H9 (cell line): ENCODE results near the gene MXRA5. TPM values are rescaled to one million over a fixed set of nuclear protein-coding genes. Genes with fewer than 3 reads are reported as not detected.

ENCODE experiments used
- DNase-seq: peaks from one replicate; pipeline ENCODE4 v3.0.0-alpha.2; 2017
- H2AFZ ChIP-seq: one replicate; pipeline ENCODE4 v1.6.1; 2013; ENCODE audit warnings: mild to moderate bottlenecking, low read length, control low read depth, moderate library complexity
- H2AK5ac ChIP-seq: 2 replicates; pipeline ENCODE4 v1.6.1; 2013; ENCODE audit warnings: low read length, control low read depth, mixed read lengths; ENCODE audit not compliant: insufficient read length
- H2BK120ac ChIP-seq: one replicate; pipeline ENCODE4 v1.6.1; 2013; ENCODE audit warnings: low read depth, mild to moderate bottlenecking, low read length, control low read depth, inconsistent platforms; ENCODE audit not compliant: poor library complexity, severe bottlenecking
- H2BK12ac ChIP-seq: 2 replicates; pipeline ENCODE4 v1.6.1; 2013; ENCODE audit warnings: low read length, control low read depth, mixed read lengths, low read depth; ENCODE audit not compliant: insufficient read length
- H2BK15ac ChIP-seq: 2 replicates; pipeline ENCODE4 v1.6.1; 2013; ENCODE audit warnings: low read depth, low read length, control low read depth
- H2BK20ac ChIP-seq: one replicate; pipeline ENCODE4 v1.6.1; 2013; ENCODE audit warnings: low read depth, mild to moderate bottlenecking, low read length, control low read depth, inconsistent platforms; ENCODE audit not compliant: poor library complexity, severe bottlenecking
- H2BK5ac ChIP-seq: 2 replicates; pipeline ENCODE4 v1.6.1; 2013; ENCODE audit warnings: low read length, control low read depth, mixed read lengths; ENCODE audit not compliant: insufficient read length
- H3K14ac ChIP-seq: 2 replicates; pipeline ENCODE4 v1.6.1; 2013; ENCODE audit warnings: low read length, control low read depth; ENCODE audit not compliant: insufficient read depth
- H3K18ac ChIP-seq: 2 replicates; pipeline ENCODE4 v1.6.1; 2013; ENCODE audit warnings: low read depth, mild to moderate bottlenecking, mixed read lengths, low read length, control low read depth; ENCODE audit not compliant: insufficient read length
- H3K23ac ChIP-seq: 2 replicates; pipeline ENCODE4 v1.6.1; 2013; ENCODE audit warnings: low read length, control low read depth, mixed read lengths, low read depth; ENCODE audit not compliant: insufficient read length
- H3K23me2 ChIP-seq: 2 replicates; pipeline ENCODE4 v1.6.1; 2013; ENCODE audit warnings: low read depth, mild to moderate bottlenecking, mixed read lengths, low read length, control low read depth; ENCODE audit not compliant: insufficient read length, poor library complexity, severe bottlenecking
- H3K27ac ChIP-seq: 2 replicates; pipeline ENCODE4 v1.5.1; 2013; ENCODE audit warnings: low read length, control low read depth, mixed read lengths, low read depth; ENCODE audit not compliant: insufficient read length
- H3K27me3 ChIP-seq: 2 replicates; pipeline ENCODE4 v1.6.1; 2013; ENCODE audit warnings: low read length, control low read depth, inconsistent platforms; ENCODE audit not compliant: insufficient read depth
- H3K4ac ChIP-seq: 2 replicates; pipeline ENCODE4 v1.6.1; 2013; ENCODE audit warnings: low read depth, mild to moderate bottlenecking, control low read depth, inconsistent platforms, low read length, moderate library complexity
- H3K4me1 ChIP-seq: 2 replicates; pipeline ENCODE4 v1.6.1; 2013; ENCODE audit warnings: low read length, control low read depth, inconsistent platforms; ENCODE audit not compliant: insufficient read depth
- H3K4me2 ChIP-seq: 2 replicates; pipeline ENCODE4 v1.6.1; 2013; ENCODE audit warnings: low read length, control low read depth, mixed read lengths; ENCODE audit not compliant: insufficient read length, insufficient read depth
- H3K56ac ChIP-seq: 2 replicates; pipeline ENCODE4 v1.6.1; 2013; ENCODE audit warnings: low read depth, mild to moderate bottlenecking, mixed read lengths, low read length, control low read depth; ENCODE audit not compliant: insufficient read length
- H3K79me1 ChIP-seq: 2 replicates; pipeline ENCODE4 v1.6.1; 2013; ENCODE audit warnings: low read depth, mild to moderate bottlenecking, moderate library complexity, low read length, control low read depth, inconsistent platforms; ENCODE audit not compliant: insufficient read depth, poor library complexity, severe bottlenecking
- H3K79me2 ChIP-seq: 2 replicates; pipeline ENCODE4 v1.6.1; 2013; ENCODE audit warnings: low read length, control low read depth, inconsistent platforms; ENCODE audit not compliant: insufficient read depth
- H3K9ac ChIP-seq: 2 replicates; pipeline ENCODE4 v1.6.1; 2013; ENCODE audit warnings: low read length, control low read depth, mixed read lengths; ENCODE audit not compliant: insufficient read length; ENCODE audit errors: extremely low read depth
- H3K9me3 ChIP-seq: one replicate; pipeline ENCODE4 v1.6.1; 2013; ENCODE audit warnings: low read depth, low read length, inconsistent platforms; ENCODE audit not compliant: control insufficient read depth
- H3T11ph ChIP-seq: one replicate; pipeline ENCODE4 v1.6.1; 2013; ENCODE audit warnings: mild to moderate bottlenecking, low read length, control low read depth, inconsistent platforms
- H4K20me1 ChIP-seq: one replicate; pipeline ENCODE4 v1.6.1; 2013; ENCODE audit not compliant: control insufficient read depth, insufficient read length, insufficient read depth
- H4K5ac ChIP-seq: 2 replicates; pipeline ENCODE4 v1.6.1; 2013; ENCODE audit warnings: low read depth, mild to moderate bottlenecking, mixed read lengths, low read length, control low read depth; ENCODE audit not compliant: insufficient read length
- H4K8ac ChIP-seq: replicated peaks from 2 replicates; pipeline ENCODE4 v1.6.1; 2013; ENCODE audit warnings: low read length, control low read depth, mixed read lengths, low read depth; ENCODE audit not compliant: insufficient read length
- H4K91ac ChIP-seq: 2 replicates; pipeline ENCODE4 v1.6.1; 2013; ENCODE audit warnings: low read depth, mild to moderate bottlenecking, moderate library complexity, mixed read lengths, low read length, control low read depth; ENCODE audit not compliant: insufficient read length
- H3K27ac Mint-ChIP-seq, 3 experiments: 2 replicates in 2 of 3; 3 replicates in 1 of 3; pipeline ENCODE4 v1.8.0; 2020 to 2021; ENCODE audit warnings: mixed read lengths in 3 of 3, mild to moderate bottlenecking in 1 of 3, moderate library complexity in 1 of 3
- H3K27me3 Mint-ChIP-seq: 2 replicates; pipeline ENCODE4 v1.8.0; 2021; ENCODE audit warnings: low read depth, mild to moderate bottlenecking, moderate library complexity, mixed read lengths
- H3K36me3 Mint-ChIP-seq, 3 experiments: 2 replicates in 2 of 3; 3 replicates in 1 of 3; pipeline ENCODE4 v1.8.0; 2020 to 2021; ENCODE audit warnings: low read depth in 3 of 3, mixed read lengths in 3 of 3; ENCODE audit not compliant: insufficient read depth in 1 of 3
- H3K4me1 Mint-ChIP-seq, 2 experiments: 2 replicates each; pipeline ENCODE4 v1.8.0; 2020; ENCODE audit warnings: mixed read lengths in 2 of 2
- H3K4me3 Mint-ChIP-seq, 2 experiments: 2 replicates in 1 of 2; 3 replicates in 1 of 2; pipeline ENCODE4 v1.8.0; 2020 to 2021; ENCODE audit warnings: mild to moderate bottlenecking in 2 of 2, mixed read lengths in 2 of 2, moderate library complexity in 1 of 2
- H3K9me3 Mint-ChIP-seq, 2 experiments: 2 replicates in 1 of 2; 3 replicates in 1 of 2; pipeline ENCODE4 v1.8.0; 2020; ENCODE audit warnings: mild to moderate bottlenecking in 2 of 2, mixed read lengths in 2 of 2, moderate library complexity in 1 of 2
- CTCF ChIP-seq: fragments of 200-600 bp; sonication (generic); conservative IDR thresholded peaks from 3 replicates; pipeline ENCODE4 v1.8.0; 2021; ENCODE audit warnings: antibody characterized with exemption, mild to moderate bottlenecking
- WGBS: extraction: QIAGEN DNeasy Blood & Tissue Kit; methylation state at CpG from one replicate; pipeline ENCODE4 v1.1.7; 2013; ENCODE audit warnings: missing lambda C conversion rate, low lambda C conversion rate, mixed read lengths; ENCODE audit not compliant: insufficient read length; ENCODE audit errors: extremely low coverage; 5-methylcytosine and 5-hydroxymethylcytosine counted together
- long read RNA-seq: library from polyadenylated mRNA; unstranded; transcript quantifications from one replicate; pipeline ENCODE4 v2.0.0, GENCODE V29; 2020
- total RNA-seq: library from RNA; stranded (reverse); gene quantifications from 2 replicates; pipeline ENCODE4 v1.2.1, GENCODE V29; 2021

The MXRA5 gene
- total RNA-seq: 0.99 and 1.0 TPM in 2 replicates
- long read RNA-seq: 0 reads

- no peak within 1 kb of the TSS for H2BK20ac ChIP-seq
- H4K8ac ChIP-seq: no peak within 1 kb of the TSS
- H4K91ac ChIP-seq: no peak within 1 kb of the TSS
- Mint-ChIP-seq H3K9me3 (peaks cover 6 to 8% of the 10 kb centered on the region in 2 experiments; a peak in 4 of 5 replicates), H3K36me3 (peaks cover 0 to 7% (median 3%) of the 10 kb centered on the region in 3 experiments; a peak in 3 of 7 replicates), H3K27me3 (peaks cover 77% of the 10 kb centered on the region), H3K4me1 (peaks cover 9 to 11% of the 10 kb centered on the region in 2 experiments), H3K27ac (peak within 1 kb of the TSS in 1 of 3 experiments; percentile 12; a peak in 1 of 7 replicates), H3K4me3 (peak within 1 kb of the TSS; percentile 66 to 95)
- no peak within 1 kb of the TSS for H3K9ac ChIP-seq
- peak; percentile 76 for DNase-seq
- peaks cover 8% of the 10 kb centered on the region; the same call in 1 of the 2 replicates for H3K27me3 ChIP-seq
- H2AFZ ChIP-seq: no peak within 1 kb of the TSS
- no peaks in the 10 kb centered on the region for H3K79me1 ChIP-seq
- H4K20me1 ChIP-seq: no peaks in the 10 kb centered on the region
- no peaks in the 10 kb centered on the region for H3K4me1 ChIP-seq
- no peak within 1 kb of the TSS for H3K18ac ChIP-seq
- no peak within 1 kb of the TSS for H4K5ac ChIP-seq
- no peak within 1 kb of the TSS for H3K4ac ChIP-seq
- H3K27ac ChIP-seq: no peak within 1 kb of the TSS
- no peaks in the 10 kb centered on the region for H3K9me3 ChIP-seq
- H2BK120ac ChIP-seq: no peak within 1 kb of the TSS
- H2BK5ac ChIP-seq: no peak within 1 kb of the TSS
- H3T11ph ChIP-seq: no peak within 1 kb of the TSS
- WGBS: no CpG with 5 or more reads among the region's 70 CpGs
- H3K23ac ChIP-seq: no peak within 1 kb of the TSS
- no peaks in the 10 kb centered on the region for H3K79me2 ChIP-seq
- no peak for TF ChIP-seq CTCF
- peaks cover 17% of the 10 kb centered on the region for H3K23me2 ChIP-seq
- peak within 1 kb of the TSS; percentile 24; the same call in 1 of the 2 replicates for H3K14ac ChIP-seq
- H2BK15ac ChIP-seq: no peak within 1 kb of the TSS
- H3K56ac ChIP-seq: no peak within 1 kb of the TSS
- H2BK12ac ChIP-seq: no peak within 1 kb of the TSS
- peak within 1 kb of the TSS; percentile 95 for H3K4me2 ChIP-seq
- no peak within 1 kb of the TSS for H2AK5ac ChIP-seq
Measured at GRCh38 chrX:3346501-3347259, at the start of gene MXRA5. Gene MXRA5, minus strand, starts transcription at chrX:3346652. Its CDS starts 2,819 bp downstream, at chrX:3343833.
